Cardiac fibroblast (primary cell): Measurements from ENCODE around the gene PRRG4.
"Not testable (repeated sequence)": the region's sequence is repeated elsewhere in the genome, so short reads cannot be mapped to it uniquely, and the experiment has no call there.

Experiments
- DNase-seq, 2 donors: peaks; one replicate each; pipeline versions ENCODE4 v3.0.0 to v3.0.0-alpha.2; 2010; ENCODE audit warnings: low read depth in 2 of 2
- H3K4me3 ChIP-seq, 2 donors: replicated peaks in 1 of 2; 1 replicate in 1 of 2; 2 replicates in 1 of 2; pipeline ENCODE4 v1.5.1; 2011; ENCODE audit warnings: low read depth in 2 of 2, low read length in 2 of 2, mild to moderate bottlenecking in 2 of 2, moderate library complexity in 1 of 2
- TF ChIP-seq, protein P1 (sequence below): IDR thresholded peaks from one replicate; pipeline ENCODE4 v1.5.1; 2011; ENCODE audit warnings: low read depth, mild to moderate bottlenecking, low read length, inconsistent platforms

The PRRG4 gene

DNA sequence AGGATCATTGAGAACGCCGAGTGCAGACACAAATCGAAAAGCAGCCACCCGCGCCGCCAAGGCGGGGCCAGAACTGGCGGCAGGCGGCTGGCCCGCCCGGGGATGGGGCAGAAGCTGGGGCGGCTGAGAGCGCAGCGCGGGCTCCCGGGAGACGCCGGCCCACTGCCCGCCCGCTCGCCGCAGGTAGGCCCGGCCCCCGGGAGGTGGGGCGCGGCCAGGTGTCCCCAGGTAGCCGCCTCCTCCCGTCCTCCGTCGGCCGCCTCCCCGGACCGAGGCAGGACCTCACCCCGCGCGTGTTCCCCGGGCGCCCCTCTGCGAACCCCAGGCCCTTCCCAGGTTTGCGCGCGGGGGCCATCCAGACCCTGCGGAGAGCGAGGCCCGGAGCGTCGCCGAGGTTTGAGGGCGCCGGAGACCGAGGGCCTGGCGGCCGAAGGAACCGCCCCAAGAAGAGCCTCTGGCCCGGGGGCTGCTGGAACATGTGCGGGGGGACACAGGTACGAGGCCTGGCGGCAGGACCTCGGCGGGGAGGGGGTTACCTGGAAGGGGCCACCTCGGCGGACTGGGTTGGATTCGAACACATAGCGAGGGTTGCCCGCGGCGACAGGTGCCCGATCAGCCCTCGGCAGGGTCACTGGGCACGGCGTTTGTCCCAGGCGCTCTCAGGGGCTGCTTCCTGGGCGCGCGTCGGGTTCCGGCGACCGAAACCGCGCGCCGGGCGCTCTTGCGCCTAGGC lies at the start of gene PRRG4:
Gene PRRG4, plus strand, starts transcription at position 248 of the 733 bp plus-strand sequence. CDS start 603 bp downstream, outside the sequence.
- TF ChIP-seq, protein P1, sequence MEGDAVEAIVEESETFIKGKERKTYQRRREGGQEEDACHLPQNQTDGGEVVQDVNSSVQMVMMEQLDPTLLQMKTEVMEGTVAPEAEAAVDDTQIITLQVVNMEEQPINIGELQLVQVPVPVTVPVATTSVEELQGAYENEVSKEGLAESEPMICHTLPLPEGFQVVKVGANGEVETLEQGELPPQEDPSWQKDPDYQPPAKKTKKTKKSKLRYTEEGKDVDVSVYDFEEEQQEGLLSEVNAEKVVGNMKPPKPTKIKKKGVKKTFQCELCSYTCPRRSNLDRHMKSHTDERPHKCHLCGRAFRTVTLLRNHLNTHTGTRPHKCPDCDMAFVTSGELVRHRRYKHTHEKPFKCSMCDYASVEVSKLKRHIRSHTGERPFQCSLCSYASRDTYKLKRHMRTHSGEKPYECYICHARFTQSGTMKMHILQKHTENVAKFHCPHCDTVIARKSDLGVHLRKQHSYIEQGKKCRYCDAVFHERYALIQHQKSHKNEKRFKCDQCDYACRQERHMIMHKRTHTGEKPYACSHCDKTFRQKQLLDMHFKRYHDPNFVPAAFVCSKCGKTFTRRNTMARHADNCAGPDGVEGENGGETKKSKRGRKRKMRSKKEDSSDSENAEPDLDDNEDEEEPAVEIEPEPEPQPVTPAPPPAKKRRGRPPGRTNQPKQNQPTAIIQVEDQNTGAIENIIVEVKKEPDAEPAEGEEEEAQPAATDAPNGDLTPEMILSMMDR = no peak
- DNase-seq = peak; percentile 37 to 41
- peak within 1 kb of the TSS; percentile 52 to 57 for H3K4me3 ChIP-seq

DNA sequence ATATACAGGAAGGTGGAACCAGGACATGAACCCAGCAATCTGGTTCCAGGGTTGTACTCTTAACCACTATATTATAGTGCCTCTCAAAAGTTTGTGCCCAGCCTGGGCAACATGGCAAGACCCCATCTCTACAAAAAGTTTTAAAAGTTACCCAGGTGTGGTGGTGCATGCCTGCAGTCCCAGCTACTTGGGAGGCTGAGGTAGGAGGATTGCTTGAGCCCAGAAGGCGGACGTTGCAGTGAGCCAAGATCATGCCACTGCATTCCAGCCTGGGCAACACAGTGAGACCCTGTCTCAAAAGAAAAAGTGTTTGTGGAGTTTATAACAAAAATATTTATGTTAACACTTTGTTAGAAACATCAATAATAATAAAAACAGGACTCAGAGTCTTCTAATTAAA lies 48.9 kb upstream of the PRRG4 start:
- DNase-seq, H3K4me3 ChIP-seq: not testable (repeated sequence)

DNA sequence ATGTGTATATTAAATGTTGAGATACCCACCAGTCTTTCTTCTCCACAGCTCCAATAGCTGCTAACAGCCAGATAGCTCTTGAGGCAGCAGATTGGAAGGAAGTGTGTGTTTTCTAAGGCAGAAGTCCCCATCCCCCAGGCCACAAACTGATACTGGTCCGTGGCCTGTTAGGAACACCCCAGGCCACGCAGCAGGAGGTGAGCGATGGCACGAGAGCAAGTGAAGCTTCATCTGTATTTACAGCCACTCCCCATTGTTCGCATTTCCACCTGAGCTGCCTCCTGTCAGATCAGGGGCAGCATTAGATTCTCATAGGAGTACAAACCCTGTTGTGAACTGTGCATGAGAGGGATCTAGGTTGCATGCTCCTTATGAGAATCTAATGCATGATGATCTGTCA lies 48.0 kb upstream of the PRRG4 start:
- TF ChIP-seq, protein P1 = no peak
- DNase-seq = no peak
- H3K4me3 ChIP-seq = no peak overlapping the region

DNA sequence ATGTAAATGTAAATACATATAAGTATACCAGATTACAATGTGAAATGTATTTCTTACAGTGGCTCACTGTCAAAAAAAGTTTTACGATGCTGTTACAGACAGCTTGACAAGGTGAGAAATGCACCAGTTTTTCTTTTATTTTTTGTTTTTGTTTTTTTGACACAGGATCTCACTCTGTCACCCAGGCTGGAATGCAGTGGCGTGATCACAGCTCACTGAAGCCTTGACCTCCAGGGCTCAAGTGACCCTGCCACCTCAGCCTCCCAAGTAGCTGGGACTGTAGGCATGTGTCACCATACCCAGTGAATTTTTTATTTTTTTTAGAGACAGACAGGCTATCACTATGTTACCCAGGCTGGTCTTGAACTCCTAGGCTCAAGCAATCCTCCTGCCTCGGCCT lies 44.5 kb upstream of the PRRG4 start:
- TF ChIP-seq, protein P1 = no peak
- DNase-seq = no peak
- H3K4me3 ChIP-seq = no peak overlapping the region

DNA sequence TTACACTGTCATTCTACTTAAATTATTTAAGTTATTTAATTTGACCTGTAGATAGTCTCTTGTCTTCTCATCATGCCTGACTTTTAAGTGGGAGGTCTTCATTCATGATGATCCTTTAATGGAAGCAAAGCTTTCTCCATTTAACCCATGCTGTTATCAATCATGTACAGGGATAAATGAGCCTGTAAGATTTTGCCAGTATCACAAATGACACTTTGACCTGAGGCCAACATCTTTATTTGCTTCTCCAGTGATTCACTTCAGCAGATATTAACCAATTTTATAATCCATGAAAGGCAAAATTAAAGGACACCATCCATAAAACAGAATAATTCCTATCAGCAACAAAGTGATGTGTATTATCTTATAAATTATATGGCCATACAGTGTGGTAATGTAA lies 42.9 kb upstream of the PRRG4 start:
- TF ChIP-seq, protein P1 = no peak
- no peak overlapping the region for H3K4me3 ChIP-seq
- DNase-seq = no peak

DNA sequence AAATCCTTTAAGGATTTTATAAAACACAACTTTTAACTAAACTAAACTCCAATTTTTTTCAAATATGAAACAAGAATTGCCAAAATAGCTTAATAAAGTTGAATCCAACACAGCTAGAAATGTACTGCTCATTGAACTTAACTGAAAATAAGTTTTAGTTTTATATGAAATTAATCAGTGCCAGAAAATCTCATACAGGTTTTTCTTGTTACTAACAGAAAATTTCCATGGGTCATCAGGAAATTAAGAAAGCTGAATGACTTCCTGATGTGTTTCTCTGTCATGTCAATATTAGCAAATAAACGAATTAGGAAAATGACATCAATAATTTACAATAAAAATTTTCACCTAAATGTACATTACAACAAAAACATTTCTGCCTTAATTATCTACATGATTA lies 38.8 kb upstream of the PRRG4 start:
- H3K4me3 ChIP-seq = no peak overlapping the region
- no peak for DNase-seq
- TF ChIP-seq, protein P1 = no peak

DNA sequence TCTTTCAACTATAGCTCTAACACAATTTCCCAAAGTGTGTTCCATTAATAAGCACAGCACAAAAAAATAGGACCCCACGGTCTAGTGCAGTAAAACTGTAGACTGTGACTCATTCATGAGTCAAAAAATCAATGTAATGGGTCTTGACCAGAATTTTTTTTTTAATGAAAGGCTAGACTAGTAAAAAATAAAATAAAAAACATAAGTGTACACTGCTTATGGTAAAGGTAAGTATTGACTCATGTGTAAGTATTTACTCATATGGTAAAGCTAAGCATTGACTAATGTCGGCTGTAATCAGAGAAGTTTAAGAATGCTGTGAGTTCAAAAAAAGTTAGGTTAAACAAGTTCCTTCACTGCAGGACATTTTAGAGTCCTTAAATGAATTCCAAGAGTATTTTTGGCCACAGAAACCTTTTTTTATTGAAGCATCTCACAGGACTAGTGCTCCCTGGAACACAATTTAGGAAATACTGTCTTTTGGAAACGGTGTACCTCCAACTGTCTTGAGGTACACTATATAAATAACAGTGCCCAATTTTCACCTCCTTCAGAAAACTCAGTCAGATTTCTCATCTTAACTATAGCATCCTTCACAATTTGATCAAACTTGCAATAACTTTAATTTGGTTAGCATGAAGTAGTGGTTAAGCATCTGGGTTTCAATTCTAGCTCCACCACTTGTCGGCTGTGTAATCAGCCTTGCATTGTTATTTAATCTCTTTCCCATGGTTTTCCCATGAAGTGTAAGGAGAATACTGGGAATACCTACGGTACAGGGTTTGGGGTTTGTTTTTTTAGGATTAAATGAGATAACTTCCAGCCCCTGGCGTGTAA lies 37.4 kb upstream of the PRRG4 start:
- TF ChIP-seq, protein P1 = no peak
- DNase-seq = no peak
- H3K4me3 ChIP-seq = no peak overlapping the region
